Measurements from ENCODE around the gene TPD52L1.

TPD52L1 gene

DNA sequence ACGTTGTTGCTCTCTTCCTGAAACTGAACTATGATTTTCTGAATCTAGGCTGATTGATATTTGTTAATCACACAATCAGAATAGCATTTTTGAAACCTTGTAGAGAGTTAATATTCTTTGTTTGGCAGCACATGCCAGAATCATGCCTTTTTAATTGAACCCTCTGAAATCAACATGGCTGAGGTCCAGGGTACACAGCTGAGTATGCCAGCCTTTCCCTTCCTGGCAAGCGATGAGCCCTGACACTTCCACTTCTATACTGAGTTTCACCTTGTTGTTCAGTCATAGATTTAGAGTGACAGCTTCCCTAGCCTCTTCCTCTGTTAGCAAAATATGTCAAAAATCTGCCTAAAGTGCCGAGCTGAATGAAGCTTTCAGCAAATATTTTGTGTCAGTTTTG lies 141.4 kb downstream of the TPD52L1 start:
- TF ChIP-seq OSR1 (CRISPR knock-in tag; IDR thresholded peaks at IDR 0.05) (no peak), CSDC2 (CRISPR knock-in tag; IDR thresholded peaks at IDR 0.05) (no peak), SNAI2 (CRISPR knock-in tag; IDR thresholded peaks at IDR 0.05) (no peak), BACH2 (CRISPR knock-in tag; IDR thresholded peaks at IDR 0.05; ENCODE audit: borderline replicate concordance) (no peak), ZNF70 (CRISPR knock-in tag; IDR thresholded peaks at IDR 0.05) (no peak), GLIS3 (CRISPR knock-in tag; IDR thresholded peaks at IDR 0.05) (no peak), ESRRG (CRISPR knock-in tag; IDR thresholded peaks at IDR 0.05) (no peak), TOX (CRISPR knock-in tag; IDR thresholded peaks at IDR 0.05; ENCODE audit: borderline replicate concordance) (no peak), ZC3H10 (CRISPR knock-in tag; IDR thresholded peaks at IDR 0.05) (no peak), TCF4 (CRISPR knock-in tag; IDR thresholded peaks at IDR 0.05; ENCODE audit: borderline replicate concordance) (no peak), ZFP3 (CRISPR knock-in tag; IDR thresholded peaks at IDR 0.05) (no peak), PPARA (CRISPR knock-in tag; IDR thresholded peaks at IDR 0.05; ENCODE audit: borderline replicate concordance) (no peak), ARNTL (CRISPR knock-in tag; IDR thresholded peaks at IDR 0.05; ENCODE audit: borderline replicate concordance, low read depth) (no peak), ISL1 (CRISPR knock-in tag; IDR thresholded peaks at IDR 0.05) (no peak)
- TF ChIP-seq, protein P1, sequence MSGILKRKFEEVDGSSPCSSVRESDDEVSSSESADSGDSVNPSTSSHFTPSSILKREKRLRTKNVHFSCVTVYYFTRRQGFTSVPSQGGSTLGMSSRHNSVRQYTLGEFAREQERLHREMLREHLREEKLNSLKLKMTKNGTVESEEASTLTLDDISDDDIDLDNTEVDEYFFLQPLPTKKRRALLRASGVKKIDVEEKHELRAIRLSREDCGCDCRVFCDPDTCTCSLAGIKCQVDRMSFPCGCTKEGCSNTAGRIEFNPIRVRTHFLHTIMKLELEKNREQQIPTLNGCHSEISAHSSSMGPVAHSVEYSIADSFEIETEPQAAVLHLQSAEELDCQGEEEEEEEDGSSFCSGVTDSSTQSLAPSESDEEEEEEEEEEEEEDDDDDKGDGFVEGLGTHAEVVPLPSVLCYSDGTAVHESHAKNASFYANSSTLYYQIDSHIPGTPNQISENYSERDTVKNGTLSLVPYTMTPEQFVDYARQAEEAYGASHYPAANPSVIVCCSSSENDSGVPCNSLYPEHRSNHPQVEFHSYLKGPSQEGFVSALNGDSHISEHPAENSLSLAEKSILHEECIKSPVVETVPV (CRISPR knock-in tag; IDR thresholded peaks at IDR 0.05), result no peak
- TF ChIP-seq, protein P2, sequence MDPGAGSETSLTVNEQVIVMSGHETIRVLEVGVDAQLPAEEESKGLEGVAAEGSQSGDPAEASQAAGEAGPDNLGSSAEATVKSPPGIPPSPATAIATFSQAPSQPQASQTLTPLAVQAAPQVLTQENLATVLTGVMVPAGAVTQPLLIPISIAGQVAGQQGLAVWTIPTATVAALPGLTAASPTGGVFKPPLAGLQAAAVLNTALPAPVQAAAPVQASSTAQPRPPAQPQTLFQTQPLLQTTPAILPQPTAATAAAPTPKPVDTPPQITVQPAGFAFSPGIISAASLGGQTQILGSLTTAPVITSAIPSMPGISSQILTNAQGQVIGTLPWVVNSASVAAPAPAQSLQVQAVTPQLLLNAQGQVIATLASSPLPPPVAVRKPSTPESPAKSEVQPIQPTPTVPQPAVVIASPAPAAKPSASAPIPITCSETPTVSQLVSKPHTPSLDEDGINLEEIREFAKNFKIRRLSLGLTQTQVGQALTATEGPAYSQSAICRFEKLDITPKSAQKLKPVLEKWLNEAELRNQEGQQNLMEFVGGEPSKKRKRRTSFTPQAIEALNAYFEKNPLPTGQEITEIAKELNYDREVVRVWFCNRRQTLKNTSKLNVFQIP (CRISPR knock-in tag; IDR thresholded peaks at IDR 0.05; ENCODE audit: borderline replicate concordance, low read depth), result no peak
- TF ChIP-seq, protein P3, sequence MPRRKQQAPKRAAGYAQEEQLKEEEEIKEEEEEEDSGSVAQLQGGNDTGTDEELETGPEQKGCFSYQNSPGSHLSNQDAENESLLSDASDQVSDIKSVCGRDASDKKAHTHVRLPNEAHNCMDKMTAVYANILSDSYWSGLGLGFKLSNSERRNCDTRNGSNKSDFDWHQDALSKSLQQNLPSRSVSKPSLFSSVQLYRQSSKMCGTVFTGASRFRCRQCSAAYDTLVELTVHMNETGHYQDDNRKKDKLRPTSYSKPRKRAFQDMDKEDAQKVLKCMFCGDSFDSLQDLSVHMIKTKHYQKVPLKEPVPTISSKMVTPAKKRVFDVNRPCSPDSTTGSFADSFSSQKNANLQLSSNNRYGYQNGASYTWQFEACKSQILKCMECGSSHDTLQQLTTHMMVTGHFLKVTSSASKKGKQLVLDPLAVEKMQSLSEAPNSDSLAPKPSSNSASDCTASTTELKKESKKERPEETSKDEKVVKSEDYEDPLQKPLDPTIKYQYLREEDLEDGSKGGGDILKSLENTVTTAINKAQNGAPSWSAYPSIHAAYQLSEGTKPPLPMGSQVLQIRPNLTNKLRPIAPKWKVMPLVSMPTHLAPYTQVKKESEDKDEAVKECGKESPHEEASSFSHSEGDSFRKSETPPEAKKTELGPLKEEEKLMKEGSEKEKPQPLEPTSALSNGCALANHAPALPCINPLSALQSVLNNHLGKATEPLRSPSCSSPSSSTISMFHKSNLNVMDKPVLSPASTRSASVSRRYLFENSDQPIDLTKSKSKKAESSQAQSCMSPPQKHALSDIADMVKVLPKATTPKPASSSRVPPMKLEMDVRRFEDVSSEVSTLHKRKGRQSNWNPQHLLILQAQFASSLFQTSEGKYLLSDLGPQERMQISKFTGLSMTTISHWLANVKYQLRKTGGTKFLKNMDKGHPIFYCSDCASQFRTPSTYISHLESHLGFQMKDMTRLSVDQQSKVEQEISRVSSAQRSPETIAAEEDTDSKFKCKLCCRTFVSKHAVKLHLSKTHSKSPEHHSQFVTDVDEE (CRISPR knock-in tag; IDR thresholded peaks at IDR 0.05), result no peak
- TF ChIP-seq, protein P4, sequence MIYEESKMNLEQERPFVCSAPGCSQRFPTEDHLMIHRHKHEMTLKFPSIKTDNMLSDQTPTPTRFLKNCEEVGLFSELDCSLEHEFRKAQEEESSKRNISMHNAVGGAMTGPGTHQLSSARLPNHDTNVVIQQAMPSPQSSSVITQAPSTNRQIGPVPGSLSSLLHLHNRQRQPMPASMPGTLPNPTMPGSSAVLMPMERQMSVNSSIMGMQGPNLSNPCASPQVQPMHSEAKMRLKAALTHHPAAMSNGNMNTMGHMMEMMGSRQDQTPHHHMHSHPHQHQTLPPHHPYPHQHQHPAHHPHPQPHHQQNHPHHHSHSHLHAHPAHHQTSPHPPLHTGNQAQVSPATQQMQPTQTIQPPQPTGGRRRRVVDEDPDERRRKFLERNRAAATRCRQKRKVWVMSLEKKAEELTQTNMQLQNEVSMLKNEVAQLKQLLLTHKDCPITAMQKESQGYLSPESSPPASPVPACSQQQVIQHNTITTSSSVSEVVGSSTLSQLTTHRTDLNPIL (CRISPR knock-in tag; IDR thresholded peaks at IDR 0.05; ENCODE audit: low read depth), result no peak
- TF ChIP-seq, protein P5, sequence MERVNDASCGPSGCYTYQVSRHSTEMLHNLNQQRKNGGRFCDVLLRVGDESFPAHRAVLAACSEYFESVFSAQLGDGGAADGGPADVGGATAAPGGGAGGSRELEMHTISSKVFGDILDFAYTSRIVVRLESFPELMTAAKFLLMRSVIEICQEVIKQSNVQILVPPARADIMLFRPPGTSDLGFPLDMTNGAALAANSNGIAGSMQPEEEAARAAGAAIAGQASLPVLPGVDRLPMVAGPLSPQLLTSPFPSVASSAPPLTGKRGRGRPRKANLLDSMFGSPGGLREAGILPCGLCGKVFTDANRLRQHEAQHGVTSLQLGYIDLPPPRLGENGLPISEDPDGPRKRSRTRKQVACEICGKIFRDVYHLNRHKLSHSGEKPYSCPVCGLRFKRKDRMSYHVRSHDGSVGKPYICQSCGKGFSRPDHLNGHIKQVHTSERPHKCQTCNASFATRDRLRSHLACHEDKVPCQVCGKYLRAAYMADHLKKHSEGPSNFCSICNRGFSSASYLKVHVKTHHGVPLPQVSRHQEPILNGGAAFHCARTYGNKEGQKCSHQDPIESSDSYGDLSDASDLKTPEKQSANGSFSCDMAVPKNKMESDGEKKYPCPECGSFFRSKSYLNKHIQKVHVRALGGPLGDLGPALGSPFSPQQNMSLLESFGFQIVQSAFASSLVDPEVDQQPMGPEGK (CRISPR knock-in tag; IDR thresholded peaks at IDR 0.05; ENCODE audit: borderline replicate concordance), result no peak
- ATAC-seq, result no peak

DNA sequence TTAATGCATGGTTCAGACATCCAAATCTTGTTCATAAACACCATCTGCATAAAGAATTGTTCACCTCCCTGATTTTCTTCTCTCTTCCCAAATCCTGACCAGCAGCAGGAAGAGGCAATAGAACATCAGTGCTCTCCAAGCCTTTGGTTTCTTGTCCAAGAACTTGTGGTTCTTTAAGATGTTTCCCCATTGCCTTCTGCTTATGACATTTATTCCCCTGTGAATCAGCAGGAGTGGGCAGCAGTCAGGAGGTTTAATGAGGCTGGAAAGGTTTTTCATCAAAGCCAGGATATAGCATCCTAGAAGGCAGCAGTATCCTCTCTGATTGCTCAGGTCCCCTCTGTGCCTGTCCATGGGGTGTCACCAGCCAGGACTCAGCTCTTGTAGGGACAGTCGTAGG lies 142.9 kb downstream of the TPD52L1 start:
- ATAC-seq, result no peak
- TF ChIP-seq TCF4 (CRISPR knock-in tag; IDR thresholded peaks at IDR 0.05; ENCODE audit: borderline replicate concordance) (no peak), ARNTL (CRISPR knock-in tag; IDR thresholded peaks at IDR 0.05; ENCODE audit: borderline replicate concordance, low read depth) (no peak)

DNA sequence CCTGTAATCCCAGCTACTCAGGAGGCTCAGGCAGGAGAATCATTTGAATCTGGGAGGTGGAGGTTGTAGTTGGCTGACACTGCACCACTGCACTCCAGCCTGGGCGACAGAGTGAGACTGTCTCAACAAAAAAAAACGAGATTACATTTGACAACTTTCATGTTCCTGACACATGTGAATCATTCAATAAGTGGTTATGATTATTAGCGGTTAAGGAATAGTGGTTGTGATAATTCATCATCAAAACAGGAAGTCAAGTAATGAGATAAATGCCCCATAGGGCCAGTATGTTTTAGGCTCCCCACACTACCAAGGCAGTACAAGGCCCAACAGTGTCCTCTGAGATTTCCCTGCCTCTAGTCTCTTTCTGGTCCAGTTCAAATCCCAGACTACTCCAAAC lies 145.7 kb downstream of the TPD52L1 start:
- TF ChIP-seq, protein P2 (CRISPR knock-in tag; IDR thresholded peaks at IDR 0.05; ENCODE audit: borderline replicate concordance, low read depth), result no peak
- no peak for ATAC-seq

Data from SK-N-SH treated with all-trans-retinoic acid at 6 μM for 48 hours (cell line).